Activated CD4-positive, alpha-beta T cell treated with anti-CD3 and anti-CD28 coated beads for 1 hour (primary cell): ENCODE results near the gene PPEF1.
"Not testable (repeated sequence)": the region's sequence is repeated elsewhere in the genome, so short reads cannot be mapped to it uniquely, and the experiment has no call there.

Source experiments
- DNase-seq: peaks from one replicate; pipeline ENCODE4 v3.0.0-alpha.2; 2020

PPEF1 gene

GRCh38 chrX:18799911-18800310 is 92.5 kb downstream of the PPEF1 start:
- DNase-seq: no peak

- DNase-seq: no peak
These were observed 102.2 kb downstream of the PPEF1 start for GRCh38 chrX:18809641-18810040.

GRCh38 chrX:18810416-18810815 is 103.0 kb downstream of the PPEF1 start:
- DNase-seq: no peak

- DNase-seq: no peak
These were observed 117.9 kb downstream of the PPEF1 start for GRCh38 chrX:18825375-18825774.

- DNase-seq: no peak
These were observed 121.5 kb downstream of the PPEF1 start for GRCh38 chrX:18828832-18829404.

GRCh38 chrX:18833071-18833731 is 125.8 kb downstream of the PPEF1 start:
- DNase-seq: no peak

GRCh38 chrX:18847901-18848300 is 140.5 kb downstream of the PPEF1 start:
- DNase-seq: not testable (repeated sequence)

- DNase-seq: no peak
These were observed 148.6 kb downstream of the PPEF1 start for GRCh38 chrX:18855919-18856644.

- DNase-seq: no peak
These were observed 149.2 kb downstream of the PPEF1 start for GRCh38 chrX:18856645-18856997.

- no peak for DNase-seq
These were observed 154.1 kb downstream of the PPEF1 start for GRCh38 chrX:18861511-18861910.

GRCh38 chrX:18864390-18864920 is 157.0 kb downstream of the PPEF1 start:
- no peak for DNase-seq

- DNase-seq: no peak
These were observed 163.9 kb downstream of the PPEF1 start for GRCh38 chrX:18871161-18871890.

GRCh38 chrX:18871970-18872369 is 164.5 kb downstream of the PPEF1 start:
- DNase-seq: no peak

- DNase-seq: no peak
These were observed 165.2 kb downstream of the PPEF1 start for GRCh38 chrX:18872621-18873020.

- DNase-seq: no peak
These were observed 165.8 kb downstream of the PPEF1 start for GRCh38 chrX:18873189-18873791.

- no peak for DNase-seq
These were observed 166.4 kb downstream of the PPEF1 start for GRCh38 chrX:18873836-18874235.

GRCh38 chrX:18874560-18875255 is 167.3 kb downstream of the PPEF1 start:
- no peak for DNase-seq

- DNase-seq: no peak
These were observed 167.9 kb downstream of the PPEF1 start for GRCh38 chrX:18875256-18875878.

GRCh38 chrX:18877469-18877868 is 170.0 kb downstream of the PPEF1 start:
- DNase-seq: no peak
